22Rv1 (cell line): ENCODE data around the gene XYLT2.

Source experiments
- CTCF ChIP-seq: fragments of 450-650 bp; IDR thresholded peaks from 2 replicates; pipeline ENCODE4 v1.5.1; 2017; ENCODE audit warnings: mild to moderate bottlenecking
- ZFX ChIP-seq: fragments of 450-650 bp; IDR thresholded peaks from 2 replicates; pipeline ENCODE4 v1.6.1; 2017; ENCODE audit warnings: antibody characterized with exemption, borderline replicate concordance

GRCh38 chr17:50338645-50339044, 7.3 kb upstream of the XYLT2 start:
- no peak for TF ChIP-seq CTCF
- no peak for TF ChIP-seq ZFX
